DMS153 treated with DMSO at 0.1 percent for 48 hours (cell line): ENCODE results near the gene NEU3.
"Not testable (repeated sequence)": the region's sequence is repeated elsewhere in the genome, so short reads cannot be mapped to it uniquely, and the experiment has no call there.

Experiments
- DNase-seq: peaks from one replicate; lab custom pipeline; 2025; ENCODE audit not compliant: unreplicated experiment; lab: John Stamatoyannopoulos, UW

NEU3 gene

DNA sequence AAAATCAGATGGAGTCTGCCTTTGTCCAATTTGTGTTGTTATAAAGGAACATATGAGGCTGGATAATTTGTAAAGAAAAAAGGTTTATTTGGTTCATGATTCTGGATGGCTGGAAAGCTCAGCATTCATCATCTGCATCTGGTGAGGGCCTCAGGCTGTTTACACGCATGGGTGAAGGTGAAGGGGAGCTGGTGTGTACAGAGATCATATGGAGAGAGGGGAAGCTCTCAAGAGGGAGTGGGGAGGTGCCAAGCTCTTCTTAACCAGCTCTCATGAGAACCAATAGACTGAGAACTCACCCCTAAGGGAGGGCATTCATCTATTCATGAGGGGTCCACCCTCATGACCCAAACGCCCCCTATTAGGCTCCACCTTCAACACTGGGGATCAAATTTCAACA lies 40.0 kb downstream of the NEU3 start:
- DNase-seq: no peak

DNA sequence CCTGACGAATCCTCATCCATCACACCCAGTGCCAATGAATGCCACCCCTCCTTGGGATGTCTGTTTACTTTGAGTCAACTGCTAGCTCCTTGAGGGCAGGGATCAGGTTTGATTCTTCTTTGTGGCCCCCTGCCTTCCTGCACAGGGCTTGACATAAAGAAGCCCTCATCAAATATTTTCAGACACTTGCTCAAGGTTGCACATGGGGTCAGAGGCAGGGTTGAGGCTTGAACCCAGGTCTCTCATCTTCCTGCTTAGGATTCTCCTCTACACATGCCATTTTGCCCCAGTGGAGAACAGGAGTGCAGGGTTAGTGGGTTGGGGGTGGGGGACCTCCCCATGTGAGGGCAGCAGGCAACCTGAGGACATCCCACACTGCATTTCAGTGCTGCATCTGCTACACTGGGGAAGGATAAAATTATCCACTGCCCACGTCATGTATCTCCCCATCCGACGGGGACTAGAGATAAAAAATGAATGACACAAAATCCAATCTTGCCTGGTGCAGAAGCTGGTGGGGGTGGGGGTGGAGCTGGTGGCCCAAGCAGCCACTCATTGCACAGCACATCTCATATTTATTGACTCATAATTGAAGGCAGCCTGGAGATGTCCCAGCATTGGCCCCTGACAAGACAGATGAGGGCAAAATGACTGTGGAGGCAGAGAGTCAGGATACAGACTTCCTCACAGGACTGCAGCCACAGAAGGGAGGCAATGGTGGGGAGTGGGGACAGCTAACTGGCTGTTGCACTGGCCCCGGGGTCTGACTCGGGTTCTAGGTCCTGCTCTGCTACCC lies 41.3 kb downstream of the NEU3 start:
- DNase-seq: no peak

DNA sequence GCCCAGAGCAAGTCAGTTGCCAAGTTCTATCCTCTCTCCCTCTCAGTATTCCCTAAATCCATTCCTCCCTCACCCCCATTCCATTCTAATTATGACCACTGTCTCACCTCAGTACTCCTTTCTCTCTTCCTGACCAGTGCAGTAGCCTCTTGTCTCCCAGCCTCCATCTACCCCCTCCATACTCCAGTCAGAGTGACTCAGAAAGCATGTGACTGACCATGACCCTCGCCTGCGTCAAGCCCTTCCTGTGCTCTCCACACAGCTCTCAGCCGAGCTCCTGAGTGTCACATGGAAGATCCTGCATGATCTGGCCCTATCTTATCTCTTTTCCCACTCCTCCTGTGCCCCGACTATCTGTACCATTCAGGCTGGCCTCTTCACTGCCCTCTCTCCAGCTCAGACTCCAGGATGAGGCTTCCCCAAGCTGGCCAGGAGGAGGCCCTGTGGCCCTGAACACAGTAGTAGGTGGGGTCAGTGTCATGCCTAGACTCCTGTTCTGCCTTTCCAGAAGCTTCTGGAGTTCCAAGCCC lies 42.6 kb downstream of the NEU3 start:
- no peak for DNase-seq

DNA sequence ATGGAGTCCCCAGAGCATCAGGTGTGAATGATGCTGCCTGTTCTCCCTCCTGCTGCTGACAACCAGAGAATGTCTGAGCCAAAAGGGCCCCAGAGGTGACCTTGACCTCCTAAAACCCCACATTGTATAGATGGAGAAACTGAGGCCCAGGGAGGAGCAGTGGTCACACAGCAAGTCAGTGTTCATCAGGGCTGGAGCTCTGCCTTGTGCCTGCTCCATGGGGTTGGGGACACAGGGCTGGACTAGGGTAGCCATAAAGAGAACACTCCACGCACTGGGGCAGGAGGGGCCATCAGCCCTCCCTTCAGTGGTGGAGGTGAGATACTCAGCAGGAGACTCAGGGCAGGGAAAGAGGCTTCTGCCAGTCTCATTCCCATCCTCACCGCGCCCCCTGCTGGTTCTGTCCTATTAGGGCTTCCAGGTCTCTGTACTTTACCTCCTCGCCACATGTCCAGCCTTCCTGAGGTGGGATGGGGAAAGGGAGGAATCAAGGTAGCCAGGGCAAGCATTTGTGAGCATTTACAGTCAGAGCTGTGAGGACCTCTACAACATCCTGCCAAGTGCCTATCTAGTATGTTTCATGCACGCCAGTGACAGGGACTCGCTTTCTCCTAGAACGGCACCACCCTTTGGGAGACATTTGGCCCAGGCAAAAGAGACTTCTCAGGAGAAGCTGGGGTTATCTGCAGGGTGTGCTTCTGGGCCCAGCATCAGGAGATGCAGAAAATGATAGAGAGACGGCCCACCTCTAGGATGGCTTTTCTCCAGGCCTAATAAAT lies 43.2 kb downstream of the NEU3 start:
- DNase-seq: peak; percentile 7

DNA sequence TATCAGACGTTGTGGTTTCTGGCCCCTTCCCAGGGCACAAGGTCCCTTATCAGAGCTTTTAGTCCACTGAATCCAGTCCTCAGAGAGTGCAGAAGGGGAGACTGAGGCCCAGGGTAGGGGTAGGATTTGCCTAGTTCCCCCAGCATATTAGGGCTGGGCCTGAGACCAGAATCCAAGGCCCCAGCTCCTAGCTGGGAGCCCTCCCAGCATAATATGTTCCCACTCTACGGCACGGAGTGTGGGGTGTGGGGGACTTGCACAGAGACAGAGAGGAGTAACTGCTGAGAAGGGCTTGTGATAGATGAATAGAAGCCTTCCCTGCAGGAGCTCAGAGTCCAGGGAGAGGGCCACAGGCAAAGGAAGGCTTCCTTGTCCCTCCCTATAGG lies 43.8 kb downstream of the NEU3 start:
- DNase-seq: no peak

DNA sequence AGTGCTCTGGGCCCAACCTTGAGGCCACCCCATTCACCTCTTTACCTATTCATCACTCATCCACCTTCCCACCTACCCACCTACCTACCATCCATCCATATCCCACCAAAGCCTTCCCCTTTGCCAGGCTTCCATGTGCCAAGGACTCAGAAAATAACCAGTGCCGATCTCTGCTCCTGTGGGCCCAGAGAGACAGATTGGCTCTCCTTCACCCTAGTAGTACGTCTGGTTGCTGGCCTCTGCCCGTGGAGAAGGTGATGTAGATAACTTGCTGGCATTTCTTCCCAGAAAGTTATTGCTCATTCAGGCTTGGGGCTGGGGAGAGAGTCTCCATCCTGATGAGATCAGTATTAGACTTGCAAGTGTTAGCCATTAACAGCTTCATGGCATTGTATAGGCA lies 45.2 kb downstream of the NEU3 start:
- no peak for DNase-seq

DNA sequence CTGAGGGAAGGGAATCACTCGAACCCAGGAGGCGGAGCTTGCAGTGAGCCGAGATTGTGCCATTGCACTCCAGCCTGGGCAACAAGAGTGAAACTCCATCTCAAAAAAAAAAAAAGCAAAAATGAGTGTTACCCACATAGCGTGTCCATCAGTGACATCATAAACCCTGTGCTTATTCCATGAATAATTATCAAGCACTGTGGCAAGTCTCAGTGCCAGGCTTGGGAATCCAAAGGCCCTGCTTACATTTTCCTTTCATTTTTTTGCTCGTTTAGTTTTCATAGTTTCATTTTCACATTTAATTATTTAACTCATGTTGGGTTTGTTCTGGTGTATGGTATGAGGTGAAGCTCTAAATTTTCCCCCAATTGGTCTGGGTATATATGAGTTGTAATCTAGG lies 46.5 kb downstream of the NEU3 start:
- DNase-seq: no peak

DNA sequence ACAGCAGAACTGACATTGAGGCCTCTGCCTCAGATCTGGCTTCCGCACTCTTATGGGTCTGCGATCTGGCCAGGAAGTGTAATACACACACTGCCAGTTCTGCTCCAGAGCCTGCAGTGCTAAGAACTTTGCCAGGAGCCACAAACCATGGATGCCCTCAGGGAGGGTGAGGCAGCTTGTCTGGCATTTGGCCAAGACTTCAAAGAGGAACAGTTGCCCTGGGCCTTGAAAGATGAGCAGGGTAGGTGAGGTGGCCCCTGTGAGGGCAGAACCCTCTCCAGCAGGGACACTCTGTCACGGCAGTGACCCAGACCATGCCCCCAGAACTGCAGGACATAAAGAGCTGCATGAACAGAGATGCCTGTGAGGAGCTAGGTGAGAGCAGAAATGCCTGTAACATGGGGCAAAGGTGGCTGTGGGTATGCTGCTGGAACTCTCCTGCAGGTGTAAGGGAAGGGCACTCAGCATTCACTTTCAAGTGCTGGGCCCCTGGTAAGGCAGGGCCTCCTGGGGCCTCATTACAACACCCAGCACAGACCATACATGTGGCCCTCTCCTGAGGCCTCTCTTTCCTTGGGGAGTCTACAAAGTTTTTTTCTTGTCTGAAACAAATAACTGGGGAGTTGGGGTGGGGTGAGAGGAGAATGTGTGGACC lies 47.3 kb downstream of the NEU3 start:
- DNase-seq: no peak

DNA sequence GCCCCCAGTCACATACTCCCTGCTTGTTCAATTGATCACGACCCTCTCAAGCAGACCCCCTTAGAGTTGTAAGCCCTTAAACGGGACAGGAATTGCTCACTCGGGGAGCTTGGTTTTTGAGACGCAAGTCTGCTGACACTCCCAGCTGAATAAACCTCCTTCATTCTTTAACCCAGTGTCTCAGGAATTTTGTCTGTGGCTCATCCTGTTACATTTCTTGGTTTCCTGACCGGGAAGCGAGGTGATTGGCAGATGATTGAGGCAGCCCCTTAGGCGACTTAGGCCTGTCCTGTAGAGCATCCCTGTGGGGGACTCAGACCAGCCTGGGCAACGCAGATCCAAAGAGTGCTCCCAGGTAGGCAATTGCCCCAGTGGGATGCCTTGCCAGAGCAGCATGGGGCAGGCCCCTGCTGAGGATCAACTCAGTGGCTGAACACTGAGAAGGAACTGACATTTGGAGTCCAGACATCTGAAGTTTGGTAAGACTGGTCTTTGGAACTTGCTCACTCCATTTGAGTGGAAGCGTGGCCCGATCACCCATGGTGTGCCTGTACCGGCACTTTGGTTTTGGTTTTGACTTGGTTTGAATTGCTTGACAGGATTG lies 51.5 kb downstream of the NEU3 start:
- no peak for DNase-seq

DNA sequence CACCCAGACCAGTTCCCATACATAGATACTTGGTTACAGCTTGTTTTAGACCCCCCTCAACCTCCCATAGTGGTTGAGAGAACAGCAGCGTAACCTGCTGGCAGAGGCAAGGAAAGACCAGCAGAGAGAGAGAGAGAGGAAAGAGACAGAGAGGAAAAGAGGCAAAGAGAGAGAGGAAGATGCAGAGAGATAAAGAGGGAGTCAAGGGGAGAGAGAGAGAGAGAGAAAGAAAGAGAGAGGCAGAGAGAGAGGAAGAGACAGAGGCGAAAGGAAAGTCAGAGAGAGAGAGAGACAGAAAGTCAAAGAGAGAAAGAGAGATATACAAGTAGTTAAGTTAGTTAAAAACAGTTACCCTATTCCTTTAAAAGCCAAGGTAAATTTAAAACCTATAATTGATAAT lies 52.5 kb downstream of the NEU3 start:
- no peak for DNase-seq

DNA sequence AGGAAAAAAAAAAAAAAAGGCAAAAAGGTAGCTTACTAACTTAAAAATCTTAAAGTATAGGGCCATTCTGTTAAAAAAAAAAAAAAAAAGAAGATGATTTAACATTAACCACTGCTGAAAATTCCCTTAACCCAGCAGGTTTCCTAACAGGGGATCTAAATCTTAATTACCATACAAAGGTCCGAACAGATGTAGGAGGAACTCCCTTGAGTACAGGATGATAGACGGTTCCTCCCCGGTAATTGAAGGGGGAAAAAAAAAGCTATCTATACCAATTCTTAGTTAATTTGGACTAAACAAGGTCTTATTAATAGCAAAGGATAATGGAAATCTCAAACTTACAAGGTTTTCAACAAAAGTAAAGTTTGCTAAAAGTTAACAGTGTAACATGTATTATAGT lies 53.1 kb downstream of the NEU3 start:
- not testable (repeated sequence) for DNase-seq

DNA sequence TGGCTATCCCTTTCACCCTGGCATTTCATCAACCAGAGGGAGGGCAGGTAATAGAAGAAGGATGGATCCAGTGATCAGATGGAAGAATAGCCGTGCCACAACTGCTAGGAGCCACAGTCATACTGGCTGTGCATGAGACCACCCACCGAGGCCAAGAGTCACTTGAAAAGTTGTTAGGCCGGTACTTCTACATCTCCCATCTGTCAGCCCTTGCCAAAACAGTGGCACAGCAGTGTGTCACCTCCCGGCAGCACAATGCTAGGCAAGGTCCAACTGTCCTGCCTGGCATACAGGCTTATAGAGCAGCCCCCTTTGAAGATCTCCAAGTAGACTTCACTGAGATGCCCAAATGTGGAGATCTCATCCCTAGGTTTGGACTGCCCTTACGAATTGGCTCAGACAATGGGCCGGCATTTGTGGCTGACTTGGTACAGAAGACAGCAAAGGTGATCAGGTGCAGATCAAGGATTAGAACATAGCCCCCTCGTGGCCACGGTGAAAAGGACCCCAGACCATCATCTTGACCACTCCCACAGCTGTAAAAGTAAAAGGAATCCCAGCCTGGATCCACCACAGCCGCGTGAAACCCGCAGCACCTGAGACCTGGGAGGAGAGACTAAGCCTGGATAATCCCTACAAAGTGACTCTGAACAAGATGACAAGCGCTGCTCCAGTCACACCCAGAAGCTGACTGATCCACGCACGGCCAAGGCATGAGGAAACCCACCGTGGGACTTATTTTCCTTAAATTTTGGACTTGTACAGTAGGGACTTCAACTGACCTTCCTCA lies 55.8 kb downstream of the NEU3 start:
- DNase-seq: not testable (repeated sequence)

DNA sequence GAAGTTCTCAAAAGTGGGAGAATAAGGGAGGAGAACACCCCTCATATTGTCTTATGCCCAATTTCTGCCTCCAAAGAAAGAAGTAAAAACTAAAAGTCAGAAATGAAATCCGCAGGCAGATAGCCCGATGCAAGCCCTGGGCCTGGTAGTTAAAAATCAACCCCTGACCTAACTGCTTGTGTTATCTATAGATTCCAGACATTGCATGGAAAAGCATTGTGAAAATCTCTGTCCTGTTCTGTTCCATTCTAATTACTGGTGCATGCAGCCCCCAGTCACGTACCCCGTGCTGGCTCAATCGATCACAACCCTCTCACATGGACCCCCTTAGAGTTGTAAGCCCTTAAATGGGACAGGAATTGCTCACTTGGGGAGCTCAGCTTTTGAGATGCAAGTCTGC lies 57.9 kb downstream of the NEU3 start:
- not testable (repeated sequence) for DNase-seq

DNA sequence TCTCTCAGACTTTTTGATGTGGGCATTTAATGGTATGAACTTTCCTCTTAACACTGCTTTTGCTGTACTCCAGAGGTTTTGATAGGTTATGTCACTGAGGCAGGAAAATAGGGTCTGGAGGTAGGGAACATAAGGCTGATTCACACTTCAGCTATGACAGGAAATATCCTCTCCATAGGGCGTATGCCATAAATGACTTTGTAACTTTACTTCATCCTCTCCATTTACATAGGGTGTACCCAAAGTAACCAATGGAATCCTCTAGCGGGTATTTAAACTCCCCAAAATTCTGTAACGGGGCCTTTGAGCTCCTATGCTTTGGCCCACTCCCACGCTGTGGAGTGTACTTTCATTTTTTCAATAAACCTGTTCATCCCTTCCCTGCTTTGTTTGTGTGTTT lies 58.5 kb downstream of the NEU3 start:
- no peak for DNase-seq

DNA sequence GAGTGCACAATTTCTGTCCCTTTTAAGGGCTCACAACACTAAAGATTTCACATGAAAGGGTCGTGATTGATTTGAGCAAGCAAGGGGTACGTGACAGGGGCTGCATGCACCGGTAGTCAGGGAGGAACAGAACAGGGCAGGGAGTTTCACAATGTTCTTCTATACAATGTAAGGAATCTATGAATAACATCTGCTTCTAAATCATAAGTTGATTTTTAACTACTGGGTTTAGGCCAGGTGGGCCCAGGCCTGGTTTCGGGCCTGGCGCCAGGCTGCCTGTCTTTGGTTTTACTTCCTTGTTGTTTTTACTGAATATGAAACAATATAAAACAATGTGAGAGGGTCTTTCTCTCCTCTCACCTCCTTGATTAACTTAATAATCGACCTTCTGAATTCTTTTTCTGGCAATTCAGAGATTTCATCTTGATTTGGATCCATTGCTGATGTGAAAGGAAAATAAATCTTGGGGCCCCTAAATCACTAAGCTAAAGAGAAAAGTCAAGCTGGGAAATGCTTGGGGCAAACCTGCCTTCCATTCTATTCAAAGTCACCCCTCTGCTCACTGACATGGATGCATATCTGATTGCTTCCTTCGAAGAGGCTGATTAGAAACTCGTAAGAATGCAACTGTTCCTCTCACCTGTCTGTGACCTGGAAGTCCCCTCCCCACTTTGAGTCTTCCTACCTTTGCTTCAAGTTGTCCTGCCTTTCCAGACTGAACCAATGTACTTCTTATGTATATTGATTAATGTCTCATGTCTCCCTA lies 61.0 kb downstream of the NEU3 start:
- DNase-seq: not testable (repeated sequence)

DNA sequence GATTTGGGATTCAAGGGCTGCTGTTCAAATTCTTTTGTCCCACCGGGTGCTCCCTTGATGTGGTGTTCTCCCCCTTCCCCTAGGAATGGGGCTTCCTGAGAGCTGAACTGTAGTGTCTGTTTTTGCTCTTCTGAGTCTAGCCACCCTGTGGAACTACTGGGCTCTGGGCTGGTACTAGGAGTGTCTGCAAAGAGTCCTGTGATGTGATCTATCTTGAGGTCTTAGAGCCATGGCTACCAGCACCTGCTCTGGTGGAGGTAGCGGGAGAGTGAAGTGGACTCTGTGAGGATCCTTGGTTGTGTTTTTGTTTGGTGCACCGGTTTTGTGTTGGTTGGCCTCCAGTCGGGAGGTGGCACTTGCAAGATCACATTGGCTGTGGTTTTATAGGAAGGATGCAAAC lies 61.8 kb downstream of the NEU3 start:
- DNase-seq: no peak

DNA sequence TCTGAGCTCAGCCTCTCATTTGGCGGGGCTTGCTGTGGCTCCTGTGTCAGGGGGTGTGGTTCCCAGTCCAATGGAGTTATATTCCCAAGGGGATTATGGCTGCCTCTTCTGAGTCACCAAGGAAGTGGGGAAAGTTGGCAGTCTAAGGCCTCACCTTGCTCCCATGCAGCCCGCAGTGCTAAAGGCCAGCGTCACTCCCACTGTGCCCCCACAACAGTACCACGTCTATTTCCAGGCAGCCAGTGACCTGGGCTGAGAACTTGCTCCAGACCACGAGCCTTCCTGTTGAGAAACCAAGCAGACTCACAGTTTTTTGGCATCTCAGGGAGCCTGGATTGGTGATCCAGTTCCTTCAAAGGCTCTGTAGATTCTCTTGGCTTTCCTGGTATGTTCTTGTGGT lies 62.3 kb downstream of the NEU3 start:
- DNase-seq: no peak

DNA sequence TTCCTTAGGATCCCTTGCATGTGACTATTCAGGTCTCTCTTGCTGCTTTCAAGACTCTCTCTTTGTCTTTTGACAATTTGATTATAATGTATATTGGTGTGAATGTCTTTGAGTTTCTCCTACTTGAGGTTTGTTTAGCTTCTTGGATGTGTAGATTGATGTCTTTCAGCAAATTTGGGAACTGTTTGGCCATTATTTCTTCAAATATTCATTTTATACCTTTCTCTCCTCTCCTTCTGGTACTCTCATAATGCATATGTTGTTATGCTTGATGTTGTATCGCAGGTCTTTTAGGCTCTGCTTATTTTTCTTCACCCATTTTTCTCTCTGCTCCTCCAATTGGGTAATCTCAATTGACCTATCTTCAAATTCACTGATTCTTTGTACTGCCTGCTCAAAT lies 63.7 kb downstream of the NEU3 start:
- DNase-seq: no peak

DNA sequence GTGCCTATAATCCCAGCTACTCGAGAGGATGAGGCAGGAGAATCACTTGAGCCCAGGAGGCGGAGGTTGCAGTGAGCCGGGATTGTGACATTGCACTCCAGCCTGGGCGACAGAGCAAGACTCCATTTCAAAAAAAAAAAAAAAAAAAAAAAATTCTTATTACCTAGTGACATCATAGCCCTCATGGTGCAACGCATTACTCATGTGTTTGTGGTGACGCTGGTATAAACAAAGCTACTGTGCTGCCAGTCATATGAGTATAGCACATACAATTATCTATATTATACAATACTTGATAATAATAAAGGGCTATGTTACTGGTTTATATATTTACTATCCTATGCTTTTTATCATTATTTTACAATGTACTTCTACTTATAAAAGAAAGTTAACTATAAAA lies 66.8 kb downstream of the NEU3 start:
- no peak for DNase-seq

DNA sequence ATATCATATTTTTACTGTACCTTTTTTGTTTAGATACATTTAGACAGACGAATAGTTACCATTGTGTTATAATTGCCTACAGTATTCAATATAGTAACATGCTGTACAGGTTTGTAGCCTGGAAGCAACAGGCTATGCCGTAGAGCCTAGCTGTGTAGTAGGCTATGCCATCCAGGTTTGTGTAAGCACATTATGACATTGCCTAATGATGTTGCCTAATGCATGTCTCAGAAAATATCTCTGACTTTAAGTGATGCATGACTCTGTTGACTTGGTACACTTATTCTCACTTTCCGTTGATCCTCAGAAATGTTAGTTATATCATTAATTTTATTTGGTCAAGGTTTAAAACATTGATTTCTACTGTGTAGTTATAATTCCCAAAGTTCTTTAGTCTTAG lies 68.1 kb downstream of the NEU3 start:
- DNase-seq: no peak
